ENCODE data around the gene ARL2.

Gene ARL2

DNA sequence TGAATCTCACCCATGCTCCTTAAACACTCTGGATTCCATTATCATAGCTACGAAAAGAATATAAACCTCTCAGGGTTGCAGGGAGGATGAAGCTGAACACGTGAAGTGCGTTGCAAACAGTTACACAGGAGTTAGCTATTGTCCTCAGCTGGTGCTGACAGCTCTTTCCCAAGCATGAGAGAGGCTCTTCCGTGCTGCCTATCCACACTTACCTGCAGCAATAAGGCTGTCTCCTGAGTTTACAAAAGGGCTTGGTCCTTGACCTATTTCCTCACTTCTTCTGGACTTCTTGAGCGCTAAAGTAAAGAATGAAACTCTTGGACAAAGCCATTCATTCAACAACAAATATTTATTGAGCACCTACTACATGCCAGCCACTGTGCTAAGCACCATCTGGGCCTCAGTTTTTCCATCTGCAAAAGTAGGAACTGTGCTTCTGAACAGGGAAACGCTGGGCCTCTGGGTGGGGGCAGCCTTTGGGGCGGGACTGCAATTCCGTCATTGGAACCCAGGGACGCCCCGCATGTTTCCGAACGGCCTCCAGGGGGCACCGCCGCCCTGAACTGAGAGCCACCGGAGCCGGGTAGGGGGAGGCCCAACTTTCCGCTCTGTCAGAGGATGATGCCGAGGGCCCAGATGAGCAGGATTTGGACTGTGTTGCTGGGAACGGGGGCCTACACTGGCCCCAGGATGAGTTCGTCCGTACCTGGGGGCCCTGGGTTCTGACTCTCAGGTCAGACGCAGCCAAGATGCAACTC is 651 bp upstream of the ARL2 start:
- no peak for TF ChIP-seq CTCF (conservative IDR thresholded peaks at IDR 0.05)
- TF ChIP-seq ZFX (IDR thresholded peaks at IDR 0.05) = no peak
- H3K27ac ChIP-seq = peak overlapping the region; percentile 85

GRCh38 chr11:65014726-65015227 is 817 bp downstream of the ARL2 start:
- no peak; the same call in 1 of the 2 replicates for TF ChIP-seq ZFX (IDR thresholded peaks at IDR 0.05)
- TF ChIP-seq CTCF (conservative IDR thresholded peaks at IDR 0.05) = no peak
- H3K27ac ChIP-seq = peak overlapping the region; percentile 85

GRCh38 chr11:65016705-65017104 is 2.7 kb downstream of the ARL2 start:
- TF ChIP-seq CTCF (conservative IDR thresholded peaks at IDR 0.05) (no peak), ZFX (IDR thresholded peaks at IDR 0.05) (no peak)
- no peak overlapping the region for H3K27ac ChIP-seq

- no peak for TF ChIP-seq ZFX (IDR thresholded peaks at IDR 0.05)
- TF ChIP-seq CTCF (conservative IDR thresholded peaks at IDR 0.05) = no peak
Measured at GRCh38 chr11:65017937-65018336, 4.0 kb downstream of the ARL2 start.

GRCh38 chr11:65019824-65020223 is 5.9 kb downstream of the ARL2 start:
- no peak overlapping the region for H3K27ac ChIP-seq
- TF ChIP-seq ZFX (IDR thresholded peaks at IDR 0.05) (no peak), CTCF (conservative IDR thresholded peaks at IDR 0.05) (no peak)

More at GRCh38 chr11:65017937-65018336, 4.0 kb downstream of the ARL2 start:
- H3K27ac ChIP-seq = no peak overlapping the region

- H3K27ac ChIP-seq = no peak overlapping the region
Measured at GRCh38 chr11:65021003-65021402, 7.0 kb downstream of the ARL2 start.

More at GRCh38 chr11:65021003-65021402, 7.0 kb downstream of the ARL2 start:
- TF ChIP-seq ZFX (IDR thresholded peaks at IDR 0.05) (no peak), CTCF (conservative IDR thresholded peaks at IDR 0.05) (no peak)
